Activated CD4-positive, alpha-beta T cell treated with anti-CD3 and anti-CD28 coated beads for 24 hours (primary cell): ENCODE results near the gene CCDC195.

Source experiments
- DNase-seq, 2 donors: peaks; one replicate each; pipeline ENCODE4 v3.0.0-alpha.2; 2020; ENCODE audit warnings: low read depth in 2 of 2

The CCDC195 gene, protein sequence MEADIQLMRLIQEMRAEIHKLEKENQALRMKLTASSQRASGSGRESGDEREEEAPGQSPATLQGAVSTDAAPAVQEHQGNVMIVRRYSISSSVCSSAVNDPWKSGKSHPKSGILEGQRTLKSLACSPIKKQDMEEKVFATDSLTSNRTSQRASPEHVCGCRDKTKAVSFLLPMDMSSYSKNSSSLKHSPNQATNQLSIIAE

GRCh38 chr2:224716201-224716600, at the start of gene CCDC195:
CCDC195 (minus strand) TSS chr2:224716365; CDS start chr2:224716365, 0 bp downstream.
- no peak for DNase-seq

DNA sequence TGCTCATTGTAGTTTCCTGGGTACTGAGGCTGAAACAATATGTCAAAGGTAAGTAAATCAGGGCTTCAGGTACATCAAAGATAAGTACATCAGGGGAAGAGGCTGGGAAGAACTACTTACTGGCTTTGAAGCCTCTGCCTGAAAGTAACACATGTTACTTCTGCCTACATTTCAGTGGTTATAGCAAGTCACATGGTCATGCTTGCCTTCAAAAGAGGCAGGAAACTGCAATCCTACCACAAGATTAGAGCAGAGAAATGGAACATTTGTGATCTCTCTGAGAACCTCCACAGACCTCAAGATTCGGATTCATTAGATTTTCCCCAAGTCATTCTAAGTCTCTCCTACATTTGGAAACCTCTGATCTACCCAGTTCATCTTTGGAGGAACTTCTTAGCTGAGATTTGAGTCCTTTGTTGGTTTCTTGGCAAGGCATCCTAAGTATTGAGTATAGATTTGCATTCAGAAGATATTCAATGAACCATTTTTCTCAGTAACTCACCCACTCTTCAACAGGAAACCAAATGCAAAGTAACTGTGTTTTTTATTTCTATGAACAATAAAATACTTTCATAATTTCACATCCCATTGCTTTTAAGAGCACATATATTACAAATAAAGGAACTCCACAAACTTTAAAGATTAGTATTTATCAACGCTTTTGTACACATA, 48.5 kb upstream of the CCDC195 start:
- DNase-seq = no peak

DNA sequence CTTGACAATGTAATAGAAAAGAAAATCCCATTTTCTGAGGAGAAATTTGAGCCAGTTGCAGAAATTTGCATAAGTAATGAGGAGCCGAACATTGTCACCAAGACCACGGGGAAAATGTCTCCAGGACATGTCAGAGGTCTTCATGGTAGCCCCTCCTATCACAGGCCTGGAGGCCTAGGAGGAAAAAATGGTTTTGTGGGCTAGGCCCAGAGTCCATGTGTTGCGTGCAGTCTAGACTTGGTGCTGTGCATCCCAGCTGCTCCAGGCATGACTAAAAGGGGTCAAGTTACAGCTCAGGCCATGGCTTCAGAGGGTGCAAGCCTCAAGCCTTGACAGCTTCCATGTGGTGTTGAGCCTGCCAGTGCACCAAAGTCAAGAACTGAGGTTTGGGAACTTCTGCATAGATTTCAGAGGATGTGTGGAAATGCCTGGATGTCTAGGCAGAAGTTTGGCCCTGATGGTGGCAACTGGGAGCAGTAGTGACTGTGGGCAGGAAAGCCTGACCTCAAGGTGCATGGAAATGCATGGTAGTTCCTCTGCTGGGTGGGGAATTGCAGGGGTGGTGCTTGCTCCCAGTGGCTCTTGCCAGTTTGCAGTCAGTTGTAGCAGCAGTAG, 41.9 kb upstream of the CCDC195 start:
- DNase-seq = no peak

DNA sequence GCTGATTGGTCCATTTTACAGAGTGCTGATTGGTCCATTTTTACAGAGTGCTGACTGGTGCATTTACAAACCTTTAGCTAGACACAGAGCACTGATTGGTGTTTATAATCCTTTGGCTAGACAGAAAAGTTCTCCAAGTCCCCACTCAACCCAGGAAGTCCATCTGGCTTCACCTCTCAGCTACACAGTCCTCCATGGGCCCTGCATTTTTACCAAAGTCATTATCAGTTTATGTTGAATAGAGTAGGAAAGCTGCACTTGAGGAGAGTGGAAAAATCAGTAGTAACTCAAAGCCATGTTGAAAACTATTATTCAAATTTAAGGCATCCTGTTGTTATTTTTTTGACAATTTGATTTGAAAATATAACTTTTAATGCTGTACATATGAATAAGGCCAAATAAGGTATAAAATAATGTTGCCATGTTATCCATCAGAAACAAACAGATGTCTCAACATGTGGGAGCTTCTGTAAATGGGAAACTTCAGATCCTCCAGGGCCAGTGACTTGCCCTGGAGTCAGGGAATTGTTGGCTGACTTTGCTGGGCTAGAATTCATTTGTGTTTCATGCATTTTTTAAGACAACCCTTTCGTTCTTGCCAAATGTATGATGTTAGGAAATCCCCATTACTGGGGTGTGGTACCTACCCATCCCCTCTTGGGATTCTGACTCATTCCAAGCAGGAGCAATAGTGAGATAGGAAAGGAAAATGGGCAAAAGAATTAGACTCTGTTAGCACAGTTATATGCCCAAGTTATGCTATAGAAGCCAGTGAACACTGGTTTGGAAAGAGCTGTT, 37.8 kb upstream of the CCDC195 start:
- DNase-seq = no peak

- DNase-seq = no peak
Measured at GRCh38 chr2:224751996-224752698, 36.0 kb upstream of the CCDC195 start.

DNA sequence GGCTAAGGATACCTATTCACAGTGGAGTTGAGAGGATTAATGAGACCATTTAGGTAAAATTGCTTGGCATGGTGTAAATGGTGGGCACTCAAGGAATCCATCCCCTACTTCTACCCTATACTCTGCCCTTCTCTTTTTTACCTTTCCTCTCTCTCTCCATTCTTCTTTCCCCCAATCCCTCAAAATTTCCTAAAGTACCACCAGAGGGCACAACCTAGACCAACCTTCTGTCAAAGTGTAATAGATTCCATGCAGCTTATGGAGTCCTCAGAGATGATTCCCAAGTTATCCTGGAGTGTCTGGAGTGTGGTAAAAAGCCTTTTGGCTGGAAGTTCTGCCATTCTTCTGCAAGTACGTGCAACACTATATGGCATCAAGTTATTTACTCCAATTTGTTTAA, 33.0 kb upstream of the CCDC195 start:
- no peak for DNase-seq

- no peak for DNase-seq
Measured at GRCh38 chr2:224747765-224748164, 31.6 kb upstream of the CCDC195 start.

GRCh38 chr2:224736227-224736626, 20.1 kb upstream of the CCDC195 start:
- DNase-seq = no peak

- no peak for DNase-seq
Measured at GRCh38 chr2:224734949-224735348, 18.8 kb upstream of the CCDC195 start.

GRCh38 chr2:224731665-224732064, 15.5 kb upstream of the CCDC195 start:
- no peak for DNase-seq

DNA sequence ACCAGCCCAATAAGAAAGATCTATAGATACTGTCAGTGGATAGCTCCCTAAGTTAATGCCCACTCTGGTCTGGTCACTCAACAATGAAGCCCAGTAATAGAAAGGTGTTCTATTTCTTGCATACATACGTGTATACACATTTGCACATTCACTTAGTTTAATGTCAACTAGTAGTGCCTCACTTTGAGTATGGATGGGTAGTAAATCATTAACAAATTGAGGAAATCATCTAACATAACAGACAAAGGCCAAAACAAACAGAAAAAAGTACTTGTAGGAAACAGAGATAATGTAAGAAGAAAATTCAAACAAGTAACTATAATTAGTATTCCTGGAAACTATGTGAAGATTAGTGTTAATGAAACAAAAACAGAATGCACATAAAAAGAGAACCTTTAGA, 13.3 kb upstream of the CCDC195 start:
- DNase-seq = no peak

DNA sequence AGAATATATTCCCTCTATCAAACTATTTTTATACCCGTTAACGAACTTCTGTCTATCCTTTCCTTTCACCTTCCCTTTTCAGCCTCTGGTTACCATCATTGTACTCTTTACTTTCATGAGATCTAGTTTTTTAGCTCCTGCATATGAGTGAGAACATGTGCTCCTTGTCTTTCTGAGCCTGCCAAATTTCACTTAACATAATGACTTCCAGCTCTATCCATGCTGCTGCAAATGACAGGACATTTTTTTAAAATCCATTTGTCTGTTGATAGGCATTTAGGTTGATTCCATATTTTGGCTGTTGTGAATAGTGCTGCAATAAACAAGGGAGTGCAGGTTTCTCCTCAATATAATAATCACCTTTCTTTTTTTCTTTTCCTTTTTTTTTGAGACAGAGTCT, 8.2 kb upstream of the CCDC195 start:
- no peak for DNase-seq

- no peak for DNase-seq
Measured at GRCh38 chr2:224723586-224724217, 7.5 kb upstream of the CCDC195 start.

- DNase-seq = no peak
Measured at GRCh38 chr2:224722770-224723169, 6.6 kb upstream of the CCDC195 start.

- DNase-seq = no peak
Measured at GRCh38 chr2:224722250-224722649, 6.1 kb upstream of the CCDC195 start.

GRCh38 chr2:224716921-224717320, 756 bp upstream of the CCDC195 start:
- DNase-seq = no peak

DNA sequence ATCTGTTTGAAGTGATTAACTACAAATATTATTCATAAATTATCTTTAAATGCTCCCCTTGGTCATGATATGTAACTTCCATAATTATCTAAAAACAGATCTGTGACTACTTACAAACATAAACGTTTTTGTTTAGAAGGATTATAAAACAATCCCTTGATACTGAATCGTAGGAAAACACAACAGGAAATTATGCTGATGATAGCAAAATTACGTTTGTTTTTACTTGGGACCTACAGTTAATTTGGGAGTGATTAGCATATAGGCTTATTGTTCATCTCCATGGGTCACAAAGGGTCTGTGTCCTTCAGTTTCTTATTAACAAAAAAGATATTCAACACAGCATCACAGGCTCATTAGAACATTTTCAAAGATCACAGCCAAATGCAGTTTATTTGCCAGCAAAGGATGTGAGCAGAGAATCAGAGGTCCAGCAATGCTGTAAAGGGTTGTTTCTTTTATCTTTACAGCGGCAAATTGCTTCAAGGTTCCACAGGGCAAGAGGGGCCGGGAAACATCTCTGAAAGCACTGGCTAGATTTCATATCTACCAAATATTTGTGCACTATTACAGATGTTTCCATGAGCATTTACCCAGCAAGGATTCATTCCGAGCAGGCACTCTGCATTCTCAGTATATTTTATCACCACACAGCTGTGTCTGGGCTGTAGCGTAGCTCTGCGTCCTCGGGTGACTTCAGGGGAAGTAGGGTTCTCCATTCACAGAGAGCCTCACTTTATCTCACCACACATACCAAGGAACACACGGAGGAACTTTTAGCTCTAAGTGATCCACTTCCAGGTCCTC, 4.1 kb downstream of the CCDC195 start:
- no peak for DNase-seq

DNA sequence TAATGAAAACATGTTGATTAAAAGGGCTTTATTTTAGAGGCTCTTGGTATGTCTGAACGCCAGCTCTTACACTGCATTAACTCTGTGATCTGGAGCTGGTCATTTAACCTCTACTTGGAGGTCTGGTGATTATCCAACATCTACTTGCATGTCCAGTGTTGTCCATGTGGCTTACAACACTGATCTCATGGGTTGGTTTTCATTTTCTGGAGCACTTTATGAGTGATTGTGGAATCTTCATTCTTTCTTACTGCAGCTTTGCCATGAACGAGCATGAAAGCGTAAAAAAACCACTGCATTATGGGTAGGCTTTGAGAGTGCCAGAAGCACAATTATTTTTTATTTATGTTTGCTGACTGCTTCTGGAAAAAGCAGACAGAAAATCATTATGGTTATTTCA, 4.8 kb downstream of the CCDC195 start:
- no peak for DNase-seq

GRCh38 chr2:224709301-224709700, 6.9 kb downstream of the CCDC195 start:
- no peak for DNase-seq

DNA sequence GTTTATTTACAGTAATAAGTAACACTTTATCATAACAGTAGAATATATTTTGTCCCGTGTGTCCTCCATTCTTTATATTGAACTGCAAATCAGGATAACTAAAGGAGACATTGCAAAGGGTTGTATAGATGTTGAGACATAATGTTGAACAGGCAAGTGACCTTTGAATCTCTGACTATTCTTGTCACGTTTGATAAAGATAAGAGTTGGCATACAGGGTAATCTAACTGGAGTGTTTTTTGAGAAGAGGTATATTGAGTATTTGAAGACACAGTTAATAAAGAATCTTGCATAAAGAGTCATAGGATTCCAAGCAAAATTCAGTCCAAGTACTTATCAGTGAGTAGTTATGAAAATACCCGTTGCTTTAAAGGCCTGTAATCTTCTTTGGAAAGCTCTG, 21.7 kb downstream of the CCDC195 start:
- DNase-seq = no peak

DNA sequence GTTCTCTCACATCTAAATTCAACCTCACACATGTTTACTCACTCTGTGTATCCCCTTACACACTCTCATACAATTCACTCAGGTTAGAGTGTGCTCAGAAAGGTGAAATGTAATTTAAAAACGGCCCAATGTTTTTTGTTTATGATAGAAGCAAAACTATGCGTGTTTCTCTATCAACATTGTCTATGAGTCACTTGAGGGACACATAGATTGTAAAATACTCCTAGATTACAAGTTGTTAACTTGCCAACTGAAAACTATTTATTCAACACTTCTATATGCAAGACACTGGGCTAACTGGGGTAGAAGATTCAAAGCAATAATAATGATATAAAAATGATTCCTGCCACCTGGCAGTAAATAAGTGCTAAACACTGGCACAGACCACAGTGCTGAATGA, 24.6 kb downstream of the CCDC195 start:
- DNase-seq = no peak
